Measurements from ENCODE around the gene UGT3A2. TPM values are rescaled to one million over a fixed set of nuclear protein-coding genes. Genes with fewer than 3 reads are reported as not detected.

Gene UGT3A2
- total and polyA plus RNA-seq, 2 of the 4 experiments (the other 2 are of a cell fraction): not detected

DNA sequence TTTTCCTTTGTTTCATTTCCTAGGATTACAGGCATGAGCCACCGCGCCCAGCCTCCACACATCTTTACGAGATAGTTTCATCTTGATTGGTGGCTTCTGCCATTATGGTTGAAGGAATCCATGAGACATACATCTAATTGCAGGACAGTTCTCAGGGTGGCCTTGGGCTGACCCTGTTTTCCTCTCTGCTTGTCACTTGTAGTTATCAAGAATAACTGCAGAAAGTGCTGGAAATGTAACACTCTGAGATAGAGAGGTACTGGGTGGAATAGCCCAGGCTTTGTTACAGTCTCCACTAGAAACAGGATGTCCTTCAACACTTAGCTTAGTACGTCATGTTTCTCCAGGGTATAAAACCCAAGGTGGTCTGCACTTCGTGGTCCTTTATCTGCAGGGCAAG lies 10.7 kb downstream of the UGT3A2 start:
- H3K56ac ChIP-seq (ENCODE audit: extremely low read depth, insufficient read depth, low read length): no peak overlapping the region

More for the DNA sequence above, 10.7 kb downstream of the UGT3A2 start:
- H2BK120ac ChIP-seq (ENCODE audit: low read depth, low read length): no peak overlapping the region
- no peaks in the 10 kb centered on the region for H3K27me3 ChIP-seq (ENCODE audit: control insufficient read depth, insufficient read depth, low read length)
- no peaks in the 10 kb centered on the region for H3K9me1 ChIP-seq (ENCODE audit: insufficient read depth, low read length)
- H3K4ac ChIP-seq (ENCODE audit: low read depth, low read length): no peak overlapping the region
- no peak overlapping the region for H3K23ac ChIP-seq (ENCODE audit: low read depth, low read length)
- no peaks in the 10 kb centered on the region for H3K79me1 ChIP-seq (ENCODE audit: low read depth in 1 of 2, low read length in 2 of 2)
- no peak overlapping the region for H4K8ac ChIP-seq (ENCODE audit: low read depth in 2 of 2, low read length in 2 of 2)
- no TSS peak for BruUV-seq (replicated peaks)
- no peak overlapping the region for H3K27ac ChIP-seq (ENCODE audit: insufficient read depth, low read length)
- H3K4me3 ChIP-seq (ENCODE audit: insufficient read depth, low read depth, low read length): no peak overlapping the region
- H2AK9ac ChIP-seq (replicated peaks; ENCODE audit: low read depth, low read length, poor library complexity): no peak overlapping the region
- no peak overlapping the region for H2BK20ac ChIP-seq (ENCODE audit: low read depth, low read length)
- no peaks in the 10 kb centered on the region for H3K36me3 ChIP-seq (ENCODE audit: control insufficient read depth, insufficient read depth, low read length)
- ChIA-PET CTCF (no interaction called here), POLR2A (ENCODE audit: unreplicated experiment) (no interaction called here)
- no peak overlapping the region for H2BK5ac ChIP-seq (ENCODE audit: low read depth, low read length, poor library complexity, severe bottlenecking)
- ATAC-seq (ENCODE audit: low read depth): no peak
- dilution Hi-C loops (cut with HindIII; ENCODE audit: low sequenced_read_pairs, unreplicated experiment) (no loop called here), intact Hi-C loops (cut with micrococcal nuclease) (no loop called here), in situ Hi-C loops (cut with MboI; ENCODE audit: low sequenced_read_pairs) (no loop called here)
- no peak overlapping the region for H2AK5ac ChIP-seq (ENCODE audit: low read depth, low read length)
- no peak overlapping the region for H3K4me2 ChIP-seq (ENCODE audit: low read depth, low read length)
- no peak overlapping the region for H4K5ac ChIP-seq (ENCODE audit: low read depth, low read length)
- H3K9ac ChIP-seq (ENCODE audit: low read depth, low read length): no peak overlapping the region
- H4K91ac ChIP-seq (ENCODE audit: insufficient read depth, low read depth, low read length): no peak overlapping the region
- H3K14ac ChIP-seq (replicated peaks; ENCODE audit: low read depth, low read length): no peak overlapping the region
- DNase-seq: no peak
- H2AFZ ChIP-seq (replicated peaks; ENCODE audit: low read length, poor library complexity): no peak overlapping the region
- no peak overlapping the region for H3K18ac ChIP-seq (ENCODE audit: low read depth, low read length)
- no peak overlapping the region for H2BK15ac ChIP-seq (ENCODE audit: low read depth, low read length)
- no peaks in the 10 kb centered on the region for H3K9me3 ChIP-seq (ENCODE audit: control insufficient read depth, insufficient read depth, low read length)
- H4K20me1 ChIP-seq (ENCODE audit: insufficient read depth, low read length): no peaks in the 10 kb centered on the region
- no peaks in the 10 kb centered on the region for H3K4me1 ChIP-seq (ENCODE audit: control insufficient read depth, insufficient read depth, low read length)
- TF ChIP-seq MXI1 (IDR thresholded peaks at IDR 0.05; ENCODE audit: borderline replicate concordance, low read depth, low read length) (no peak), MAZ (IDR thresholded peaks at IDR 0.05; ENCODE audit: borderline replicate concordance, low read depth, low read length) (no peak), NFE2L2 (IDR thresholded peaks at IDR 0.05; ENCODE audit: low read depth, low read length) (no peak), CEBPB (IDR thresholded peaks at IDR 0.05; ENCODE audit: low read depth, low read length) (no peak)
- TF ChIP-seq, protein P1, sequence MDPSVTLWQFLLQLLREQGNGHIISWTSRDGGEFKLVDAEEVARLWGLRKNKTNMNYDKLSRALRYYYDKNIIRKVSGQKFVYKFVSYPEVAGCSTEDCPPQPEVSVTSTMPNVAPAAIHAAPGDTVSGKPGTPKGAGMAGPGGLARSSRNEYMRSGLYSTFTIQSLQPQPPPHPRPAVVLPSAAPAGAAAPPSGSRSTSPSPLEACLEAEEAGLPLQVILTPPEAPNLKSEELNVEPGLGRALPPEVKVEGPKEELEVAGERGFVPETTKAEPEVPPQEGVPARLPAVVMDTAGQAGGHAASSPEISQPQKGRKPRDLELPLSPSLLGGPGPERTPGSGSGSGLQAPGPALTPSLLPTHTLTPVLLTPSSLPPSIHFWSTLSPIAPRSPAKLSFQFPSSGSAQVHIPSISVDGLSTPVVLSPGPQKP (IDR thresholded peaks at IDR 0.05; ENCODE audit: borderline replicate concordance, low read depth, low read length): no peak
- TF ChIP-seq, protein P2, sequence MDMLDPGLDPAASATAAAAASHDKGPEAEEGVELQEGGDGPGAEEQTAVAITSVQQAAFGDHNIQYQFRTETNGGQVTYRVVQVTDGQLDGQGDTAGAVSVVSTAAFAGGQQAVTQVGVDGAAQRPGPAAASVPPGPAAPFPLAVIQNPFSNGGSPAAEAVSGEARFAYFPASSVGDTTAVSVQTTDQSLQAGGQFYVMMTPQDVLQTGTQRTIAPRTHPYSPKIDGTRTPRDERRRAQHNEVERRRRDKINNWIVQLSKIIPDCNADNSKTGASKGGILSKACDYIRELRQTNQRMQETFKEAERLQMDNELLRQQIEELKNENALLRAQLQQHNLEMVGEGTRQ (IDR thresholded peaks at IDR 0.05; ENCODE audit: low read depth, low read length): no peak
- WGBS, 2 experiments (ENCODE audit: extremely low coverage in 2 of 2, insufficient read length in 1 of 2): no CpG with 5 or more reads among the region's 5 CpGs
